ENCODE results near the gene KLHDC10. TPM values are rescaled to one million over a fixed set of nuclear protein-coding genes. Genes with fewer than 3 reads are reported as not detected.
"Not testable (repeated sequence)": the region's sequence is repeated elsewhere in the genome, so short reads cannot be mapped to it uniquely, and the experiment has no call there.

Gene KLHDC10
- total RNA-seq, 2 donors from 2014 or later, result 23.8 to 28.5 TPM

DNA sequence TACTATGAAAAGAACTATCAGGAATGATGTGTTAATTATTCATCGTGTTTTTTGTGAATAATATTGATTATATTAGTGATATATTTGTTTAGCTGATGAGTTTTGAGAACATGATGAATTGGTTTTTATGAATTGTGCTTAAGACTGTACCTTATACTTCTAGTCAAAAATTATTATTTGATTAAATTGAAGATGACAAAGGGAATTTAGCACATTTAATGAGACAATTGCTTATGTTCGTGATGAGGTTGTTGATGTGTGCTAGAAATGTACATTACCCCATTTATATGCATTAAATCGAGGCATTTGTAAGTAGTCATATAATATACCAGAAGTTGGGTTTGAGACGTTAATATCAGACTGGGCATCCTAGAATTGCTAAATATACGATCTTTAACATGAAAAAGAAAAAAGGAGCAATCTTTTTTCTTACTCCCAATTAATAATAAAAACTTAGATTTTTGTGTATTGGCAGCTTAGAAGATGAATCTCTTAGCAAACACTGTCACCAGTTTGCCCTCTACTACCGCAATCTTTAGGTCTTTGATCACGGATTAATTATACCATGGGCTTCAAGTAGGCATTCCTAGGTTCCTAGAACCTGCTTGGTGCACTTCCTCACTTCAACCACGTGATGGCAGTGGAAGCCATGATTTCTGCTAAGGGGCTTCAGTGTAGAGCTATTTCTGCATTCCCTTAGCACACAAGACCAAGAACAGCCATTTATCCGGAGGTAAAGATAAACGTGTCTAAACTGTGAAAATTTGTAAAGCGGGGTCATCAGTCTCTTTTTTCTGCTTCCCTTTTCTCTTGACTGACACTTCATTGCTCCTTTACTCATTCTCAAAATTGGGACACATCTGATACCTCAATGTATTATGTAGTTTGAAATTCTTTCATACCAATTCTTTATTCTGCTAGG, 1.6 kb downstream of the KLHDC10 start:
- peak; percentile 25 to 43 for ATAC-seq
- intact Hi-C loops (cut with DNase I), result loop anchor here (2.0 to 10.0 kb wide), 4 partner anchors 651 to 760 kb away; no protein-coding TSS in a partner anchor
- no peak for DNase-seq

DNA sequence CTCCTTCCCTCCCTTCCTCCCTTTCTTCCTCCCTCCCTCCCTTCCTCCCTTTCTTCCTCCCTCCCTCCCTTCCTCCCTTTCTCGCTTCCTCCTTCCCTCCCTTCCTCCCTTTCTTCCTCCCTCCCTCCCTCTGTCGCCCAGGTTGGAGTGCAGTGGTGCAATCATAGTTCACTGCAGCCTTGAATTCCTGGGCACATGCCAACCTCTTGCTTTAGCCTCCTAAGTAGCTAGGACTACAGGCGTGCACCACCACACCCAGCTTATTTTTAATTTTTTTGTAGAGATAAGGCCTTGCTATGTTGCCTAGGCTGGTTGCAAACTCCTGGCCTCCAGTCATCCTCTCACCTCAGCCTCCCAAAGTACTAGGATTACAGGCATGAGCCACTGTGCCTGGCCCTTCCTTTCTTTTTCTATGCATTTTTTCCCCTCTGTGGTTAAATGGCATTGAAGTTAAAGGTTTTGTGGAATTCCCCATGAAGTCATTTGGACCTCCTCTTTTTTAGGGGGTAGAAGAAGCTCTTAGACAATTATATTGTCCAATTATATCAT, 9.6 kb downstream of the KLHDC10 start:
- no peak for ATAC-seq
- intact Hi-C loops (cut with DNase I), result loop anchor here (10.0 kb wide), 2 partner anchors 645 to 675 kb away; no protein-coding TSS in a partner anchor
- no peak for DNase-seq

DNA sequence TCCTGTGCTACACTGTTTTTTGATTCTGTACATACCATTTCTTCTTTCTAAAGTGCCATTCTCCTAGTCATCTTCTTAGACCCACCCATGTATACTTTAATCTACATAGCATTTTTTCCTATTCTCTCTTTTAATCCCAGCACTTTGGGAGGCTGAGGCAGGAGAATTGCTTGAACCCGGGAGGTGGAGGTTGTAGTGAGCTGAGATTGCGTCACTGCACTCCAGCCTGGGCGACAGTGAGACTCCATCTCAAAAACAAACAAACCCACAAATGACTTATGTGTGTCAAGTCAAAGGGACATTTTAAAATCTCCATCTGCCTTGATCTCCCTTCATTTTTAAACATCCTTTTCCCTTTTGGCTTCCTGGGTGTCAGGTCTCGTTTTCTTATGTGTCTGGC, 13.2 kb downstream of the KLHDC10 start:
- ATAC-seq; intact Hi-C loops (cut with DNase I); DNase-seq: not testable (repeated sequence)

DNA sequence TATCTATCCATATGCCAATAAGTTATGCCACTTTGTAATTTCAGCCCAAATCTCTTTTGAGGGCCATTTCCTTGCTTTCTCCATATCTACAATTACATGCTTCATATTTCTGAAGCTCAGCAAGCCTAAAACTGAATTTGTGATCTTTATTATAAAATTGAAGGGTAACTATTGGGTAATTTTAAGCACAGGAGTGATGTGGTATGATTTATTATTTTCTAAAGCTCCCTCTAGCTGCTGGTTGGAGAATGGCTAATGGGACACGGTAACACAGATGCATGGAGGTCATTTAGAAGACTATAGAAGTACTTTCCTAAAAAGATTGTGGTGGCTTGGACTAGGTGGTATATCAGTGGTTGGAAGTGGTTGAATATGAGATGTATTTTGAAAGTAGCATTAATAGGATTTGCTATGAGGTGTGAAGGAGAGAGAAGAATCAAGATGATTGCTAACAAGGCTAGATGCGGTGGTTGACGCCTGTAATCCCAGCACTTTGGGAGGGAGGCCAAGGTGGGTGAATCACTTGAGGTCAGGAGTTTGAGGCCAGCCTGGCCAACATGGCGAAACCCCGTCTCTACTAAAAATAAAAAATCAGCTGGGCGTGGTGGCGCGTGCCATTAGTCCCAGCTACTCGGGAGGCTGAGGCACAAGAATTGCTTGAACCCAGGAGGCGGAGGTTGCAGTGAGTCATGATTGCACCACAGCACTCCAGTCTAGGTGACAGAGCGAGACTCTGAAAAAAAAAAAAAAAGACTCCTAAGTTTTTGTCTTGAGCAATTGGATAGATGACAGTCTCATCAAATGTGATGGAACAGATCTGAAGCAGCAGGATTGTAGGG, 13.9 kb downstream of the KLHDC10 start:
- ATAC-seq, result no peak
- no peak for DNase-seq
- intact Hi-C loops (cut with DNase I), result no loop called here

DNA sequence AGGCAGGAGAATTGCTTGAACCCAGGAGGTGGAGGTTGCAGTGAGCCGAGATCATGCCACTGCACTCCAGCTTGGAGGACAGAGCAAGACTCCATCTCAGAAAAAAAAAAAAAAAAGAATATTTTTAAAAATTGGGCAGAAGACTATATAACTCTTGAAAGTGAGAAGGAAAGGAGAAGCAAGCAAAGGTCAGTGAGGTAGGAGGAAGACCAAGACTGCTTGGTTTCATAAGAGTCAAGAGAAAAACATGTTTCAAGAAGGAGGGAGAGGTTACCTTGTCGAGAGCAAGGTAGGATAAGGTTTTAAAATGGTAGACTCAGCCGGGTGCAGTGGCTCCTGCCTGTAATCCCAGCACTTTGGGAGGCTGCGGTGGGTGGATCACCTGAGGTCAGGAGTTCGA, 14.9 kb downstream of the KLHDC10 start:
- ATAC-seq; DNase-seq; intact Hi-C loops (cut with DNase I): not testable (repeated sequence)

DNA sequence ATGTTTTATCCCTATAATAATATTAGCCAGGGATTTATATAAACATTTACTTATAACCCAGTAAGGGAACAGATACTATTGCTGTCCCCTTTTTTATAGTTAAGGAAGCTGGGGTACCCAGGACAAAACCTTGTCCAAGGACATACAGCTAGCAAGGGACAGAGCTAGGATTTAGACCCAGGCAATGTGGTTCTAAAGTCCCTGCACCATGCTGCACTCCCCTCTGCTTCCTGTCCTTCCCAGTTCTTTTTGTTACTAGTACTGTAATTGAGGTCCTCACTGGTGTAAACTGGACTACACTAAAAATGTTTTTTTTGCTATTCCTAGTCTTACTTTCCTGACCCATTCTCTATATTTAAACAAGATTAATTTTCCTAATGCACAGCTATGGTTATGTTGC, 16.6 kb downstream of the KLHDC10 start:
- DNase-seq (no peak), ATAC-seq (no peak)
- intact Hi-C loops (cut with DNase I), result no loop called here

DNA sequence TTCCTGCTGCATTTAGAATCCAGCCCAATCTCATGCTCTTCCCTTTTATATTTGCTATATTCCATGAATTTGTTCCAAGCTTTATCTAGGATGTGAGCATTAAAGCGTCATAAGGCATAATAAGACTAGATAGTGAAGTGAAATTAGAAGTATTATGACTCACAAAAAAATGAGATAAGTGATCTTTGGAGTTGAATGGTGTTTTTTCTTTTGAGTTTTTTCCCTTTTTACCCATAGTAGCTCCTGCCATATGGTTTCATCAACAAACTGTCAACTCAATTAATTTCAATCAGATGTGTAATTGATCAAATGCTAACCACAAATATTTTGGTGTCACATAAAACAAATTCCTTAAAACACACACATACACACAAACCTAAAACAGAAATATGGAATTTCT, 17.0 kb downstream of the KLHDC10 start:
- DNase-seq (no peak), ATAC-seq (no peak)
- intact Hi-C loops (cut with DNase I), result no loop called here

DNA sequence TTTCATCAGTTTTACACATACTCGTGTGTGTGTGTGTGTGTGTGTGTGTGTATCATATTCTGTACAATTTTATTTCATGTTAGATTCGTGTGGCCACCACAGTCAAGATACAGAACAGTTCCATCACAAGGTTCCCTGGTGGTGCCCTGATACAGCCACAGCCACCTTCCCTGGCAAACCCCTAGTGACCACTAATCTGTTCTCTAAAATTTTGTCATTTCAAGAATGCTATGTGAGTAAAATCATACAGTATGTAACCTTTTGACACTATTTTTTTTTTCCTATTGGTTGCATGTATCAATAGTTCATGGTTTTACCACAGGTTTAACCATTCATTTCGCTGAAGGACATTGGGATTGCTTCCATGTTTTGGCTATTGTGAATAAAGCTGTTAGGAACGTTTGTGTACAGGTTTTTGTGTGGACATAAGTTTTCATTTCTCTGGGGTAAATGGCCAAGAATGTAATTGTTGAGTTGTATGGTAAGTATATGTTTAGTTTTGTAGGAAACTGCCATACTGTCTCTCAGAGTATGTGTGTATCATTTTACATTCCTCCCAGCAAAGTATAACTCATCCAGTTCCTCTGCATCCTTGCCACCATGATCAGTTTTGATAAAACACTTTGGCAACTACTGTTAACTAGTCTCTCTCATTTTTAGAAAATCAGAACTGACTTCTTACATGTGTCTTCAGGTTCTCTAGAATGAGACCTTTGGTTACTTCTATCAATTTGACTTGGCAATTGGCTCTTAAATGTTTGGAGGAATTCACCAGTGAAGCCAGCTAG, 20.6 kb downstream of the KLHDC10 start:
- no peak for DNase-seq
- intact Hi-C loops (cut with DNase I), result no loop called here
- no peak for ATAC-seq

DNA sequence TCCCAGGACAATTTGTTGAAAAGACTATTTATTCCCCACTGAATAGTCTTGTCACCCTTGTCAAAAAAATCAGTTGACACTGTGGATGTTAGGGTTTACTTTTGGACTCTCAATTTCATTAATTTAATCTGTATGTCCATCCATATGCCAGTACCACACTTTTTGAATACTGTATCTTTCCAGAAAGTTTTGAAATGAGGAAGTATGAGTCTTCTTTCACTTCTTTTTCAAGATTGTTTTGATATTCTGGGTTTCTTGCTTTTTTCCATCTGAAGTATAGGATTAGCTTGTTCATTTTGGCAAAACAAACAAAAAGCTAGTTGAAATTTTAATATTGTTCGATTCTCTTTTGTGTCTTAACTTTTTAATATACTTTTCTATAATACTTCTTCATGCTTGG, 21.7 kb downstream of the KLHDC10 start:
- ATAC-seq (no peak), DNase-seq (no peak)
- intact Hi-C loops (cut with DNase I), result no loop called here

DNA sequence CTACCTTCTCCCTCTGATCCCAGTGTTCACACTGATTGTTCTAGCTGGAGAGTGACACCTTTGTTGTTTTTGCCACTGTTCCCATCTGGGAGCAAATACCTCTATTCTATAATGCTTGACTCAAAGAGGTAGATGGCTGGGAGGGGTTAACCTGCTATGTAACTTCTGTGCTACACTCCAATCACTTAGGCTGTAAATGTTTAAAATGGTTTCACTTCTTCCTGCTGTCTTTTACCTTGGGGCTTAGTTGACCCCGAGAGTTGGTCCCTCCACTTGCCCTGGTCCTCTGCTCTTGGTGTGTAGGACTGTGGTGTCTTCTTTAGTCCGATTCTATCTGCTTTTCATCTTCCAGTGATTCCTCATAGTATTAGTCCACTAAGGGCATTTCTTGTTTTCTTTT, 22.3 kb downstream of the KLHDC10 start:
- no peak for DNase-seq
- no peak for ATAC-seq
- intact Hi-C loops (cut with DNase I), result no loop called here

DNA sequence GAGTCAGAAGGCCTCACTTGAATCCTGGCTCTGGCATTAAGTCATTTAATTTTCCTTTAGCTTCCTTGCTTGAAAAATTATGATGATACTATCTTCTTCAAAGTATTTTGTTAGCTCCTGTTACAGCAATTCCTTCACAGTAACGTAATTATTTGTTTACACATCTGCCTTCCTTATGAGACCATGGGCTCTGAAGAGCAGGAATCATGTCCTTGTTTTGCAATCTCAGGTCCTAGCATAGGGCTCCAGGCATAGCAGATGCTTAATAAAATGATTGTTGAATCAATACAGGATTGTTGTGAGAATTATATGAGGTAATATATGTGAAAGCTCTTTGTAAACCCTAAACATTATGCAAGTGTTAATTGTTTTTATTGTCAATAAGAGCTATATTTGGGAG, 25.5 kb downstream of the KLHDC10 start:
- no peak for ATAC-seq
- intact Hi-C loops (cut with DNase I), result no loop called here
- no peak for DNase-seq

DNA sequence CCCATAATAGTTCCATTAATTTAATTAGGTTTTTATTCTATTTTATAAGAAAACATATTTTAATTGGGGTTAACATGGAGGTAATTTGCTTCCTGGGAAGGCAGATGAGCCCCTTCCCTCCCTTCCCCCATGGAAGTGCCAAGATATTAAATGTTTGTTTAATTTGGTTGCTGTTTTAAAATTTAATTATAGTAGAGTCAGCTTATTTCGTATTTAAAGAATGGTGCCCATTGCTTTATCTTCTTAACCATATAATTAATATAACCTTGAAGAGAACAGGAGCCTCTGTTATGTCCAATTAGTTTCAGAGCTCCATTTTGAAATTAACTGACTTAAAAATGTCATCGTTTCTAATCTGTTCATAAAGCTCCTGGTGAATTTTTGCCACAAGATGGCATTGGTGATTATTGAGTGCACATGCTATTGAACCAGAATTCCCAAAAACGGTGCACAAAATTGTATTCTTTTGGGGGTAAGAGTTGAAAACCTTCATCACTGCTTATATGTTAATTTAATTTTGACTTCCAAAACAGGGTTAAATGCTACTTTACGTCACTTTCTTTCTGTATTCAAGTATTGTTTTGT, 26.0 kb downstream of the KLHDC10 start:
- intact Hi-C loops (cut with DNase I), result no loop called here
- ATAC-seq (no peak), DNase-seq (no peak)

DNA sequence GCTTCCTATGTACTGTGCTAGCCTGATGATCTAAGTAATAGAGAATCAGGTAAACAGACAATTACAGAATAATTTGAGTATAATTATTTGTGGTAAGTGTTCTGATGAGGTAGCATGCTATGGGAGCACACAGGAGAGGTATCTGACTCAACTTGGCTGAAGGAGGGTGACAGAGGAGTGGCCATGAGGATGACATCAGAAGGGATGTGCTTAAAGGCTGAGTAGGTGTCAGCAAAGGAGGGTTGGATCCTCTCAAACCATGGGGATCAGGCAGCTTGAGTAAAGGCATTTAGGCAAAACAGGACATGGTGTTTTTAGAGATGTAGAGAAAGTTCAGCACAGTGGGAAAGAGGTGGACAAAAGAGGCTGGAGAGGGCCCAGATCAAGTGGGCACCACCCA, 29.0 kb downstream of the KLHDC10 start:
- intact Hi-C loops (cut with DNase I), result no loop called here
- no peak for ATAC-seq
- DNase-seq, result no peak

DNA sequence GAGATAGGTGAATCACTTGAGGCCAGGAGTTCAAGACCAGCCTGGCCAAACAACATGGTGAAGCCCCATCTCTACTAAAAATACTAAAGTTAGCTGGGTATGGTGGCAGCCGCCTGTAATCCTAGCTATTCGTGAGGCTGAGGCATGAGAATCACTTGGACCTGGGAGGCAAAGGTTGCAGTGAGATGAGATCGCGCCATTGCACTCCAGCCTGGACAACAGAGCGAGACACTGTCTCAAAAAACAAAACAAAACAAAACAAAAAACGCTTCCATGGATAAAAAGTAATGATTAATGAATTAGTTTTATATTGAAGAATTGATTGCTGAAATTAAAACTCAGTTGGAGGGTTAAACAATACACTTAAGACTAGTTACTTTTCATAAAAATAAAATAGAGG, 32.3 kb downstream of the KLHDC10 start:
- DNase-seq, result no peak
- intact Hi-C loops (cut with DNase I), result no loop called here
- no peak for ATAC-seq

DNA sequence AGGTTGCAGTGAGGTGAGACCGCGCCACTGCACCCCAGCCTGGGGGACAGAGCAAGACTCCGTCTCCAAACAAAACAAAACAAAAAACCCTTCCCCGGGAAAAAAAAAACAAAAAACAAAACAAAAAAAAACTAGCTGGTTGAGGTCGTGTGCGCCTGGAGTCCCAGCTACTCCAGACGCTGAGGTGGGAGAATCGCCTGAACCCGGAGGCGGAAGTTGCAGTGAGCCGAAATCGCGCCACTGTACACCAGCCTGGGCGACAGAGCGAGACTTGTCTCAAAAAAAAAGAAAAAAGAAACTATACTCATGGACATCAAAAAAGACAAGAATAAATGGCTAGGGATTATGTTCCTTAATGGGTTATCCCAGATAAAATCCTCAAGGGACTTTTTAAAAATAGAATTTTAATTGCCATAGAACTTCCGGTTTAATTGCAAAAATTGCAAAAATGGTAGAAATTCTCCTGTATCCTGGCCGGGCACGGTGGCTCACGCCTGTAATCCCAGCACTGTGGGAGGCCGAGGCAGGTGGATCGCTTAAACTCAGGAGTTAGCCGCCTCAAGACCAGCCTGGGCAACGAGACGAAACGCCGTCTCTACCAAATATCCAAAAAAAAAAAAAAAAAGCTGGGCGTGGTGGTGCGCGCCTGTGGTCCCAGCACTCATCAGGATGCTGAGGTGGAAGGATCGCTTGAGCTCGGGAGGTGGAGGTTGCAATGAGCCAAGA, 37.8 kb downstream of the KLHDC10 start:
- intact Hi-C loops (cut with DNase I), result no loop called here
- ATAC-seq (no peak), DNase-seq (no peak)

DNA sequence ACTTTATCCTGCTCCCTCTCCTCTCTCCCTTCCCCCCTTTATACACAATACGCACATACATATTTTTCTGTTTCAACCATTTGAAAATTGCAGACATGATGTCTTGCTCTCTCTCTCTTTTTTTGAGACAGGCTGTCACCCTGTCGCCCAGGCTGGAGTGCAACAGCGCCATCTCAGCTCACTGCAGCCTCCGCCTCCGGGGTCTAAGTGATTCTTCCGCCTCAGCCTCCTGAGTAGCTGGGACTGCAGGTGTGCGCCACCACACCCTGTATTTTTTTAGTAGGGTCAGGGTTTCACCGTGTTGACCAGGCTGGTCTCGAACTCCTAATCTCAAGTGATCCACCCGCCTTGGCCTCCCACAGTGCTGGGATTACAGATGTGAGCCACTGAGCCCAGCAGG, 38.5 kb downstream of the KLHDC10 start:
- DNase-seq, result no peak
- ATAC-seq, result no peak
- intact Hi-C loops (cut with DNase I), result no loop called here

DNA sequence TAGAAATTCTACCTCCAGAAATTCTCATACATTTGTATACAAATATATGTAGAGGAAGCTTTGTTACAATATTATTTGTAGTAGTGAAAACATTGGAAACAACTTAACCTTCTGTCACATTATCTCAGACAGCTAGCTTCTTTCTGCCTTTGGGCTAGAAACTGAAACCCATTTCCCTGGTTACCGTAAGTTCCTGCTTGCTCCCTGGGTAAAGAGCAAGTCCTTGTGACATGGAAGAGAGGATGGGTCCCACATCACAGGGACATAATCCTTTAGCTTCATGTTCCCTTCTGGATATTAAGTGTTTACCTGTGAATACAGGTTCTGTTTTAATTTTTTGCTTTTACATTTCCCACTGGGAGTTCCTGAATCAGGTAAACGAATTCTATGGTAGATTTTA, 41.8 kb downstream of the KLHDC10 start:
- ATAC-seq, result no peak
- intact Hi-C loops (cut with DNase I), result no loop called here
- DNase-seq, result no peak
